Mesothelial cell of epicardium (in vitro differentiated cells): ENCODE measurements around the gene DDN. TPM values are rescaled to one million over a fixed set of nuclear protein-coding genes. Genes with fewer than 3 reads are reported as not detected.

Experiments used
- DNase-seq, 2 experiments: peaks; one replicate each; pipeline ENCODE4 v3.0.0; 2021; ENCODE audit warnings: low spot score in 2 of 2; ENCODE audit not compliant: unreplicated experiment in 2 of 2
- H3K27ac Mint-ChIP-seq: 2 replicates; pipeline ENCODE4 v1.8.0; 2021; ENCODE audit warnings: mixed read lengths
- H3K27me3 Mint-ChIP-seq: 2 replicates; pipeline ENCODE4 v1.8.0; 2021; ENCODE audit warnings: low read depth, mixed read lengths
- H3K36me3 Mint-ChIP-seq: 2 replicates; pipeline ENCODE4 v1.8.0; 2021; ENCODE audit warnings: mixed read lengths
- H3K4me1 Mint-ChIP-seq: 2 replicates; pipeline ENCODE4 v1.8.0; 2021; ENCODE audit warnings: mixed read lengths
- H3K4me3 Mint-ChIP-seq: 2 replicates; pipeline ENCODE4 v1.8.0; 2021; ENCODE audit warnings: mild to moderate bottlenecking, moderate library complexity, mixed read lengths
- H3K9me3 Mint-ChIP-seq: 2 replicates; pipeline ENCODE4 v1.8.0; 2021; ENCODE audit warnings: mixed read lengths
- total RNA-seq: library from RNA; stranded (reverse); gene quantifications from 3 replicates; pipeline ENCODE4 v1.2.1, GENCODE V29; 2021
- TF ChIP-seq, protein P1 (sequence below): fragments of 200-600 bp; sonication (generic); IDR thresholded peaks from one replicate; pipeline ENCODE4 v1.5.0; 2021; ENCODE audit warnings: antibody characterized with exemption; ENCODE audit not compliant: unreplicated experiment

Gene DDN
- total RNA-seq, 1 donor from 2014 or later: 0.36 TPM

DNA sequence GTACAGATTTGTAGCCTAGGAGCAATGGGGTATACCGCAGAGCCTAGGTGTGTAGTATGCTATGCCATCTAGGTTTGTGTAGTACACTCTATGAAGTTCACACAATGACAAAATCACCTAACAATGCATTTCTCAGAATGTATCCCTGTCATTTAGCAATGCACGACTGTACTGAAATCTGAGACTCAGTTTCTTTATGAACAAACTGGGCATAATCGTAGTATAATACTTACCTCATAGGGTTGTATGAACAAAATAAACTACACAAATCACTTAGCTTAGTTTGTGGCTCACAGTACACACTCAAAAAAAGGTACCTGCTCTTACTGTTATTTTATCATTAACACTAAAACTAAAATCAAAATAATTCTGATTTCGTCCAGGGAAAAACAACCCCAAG, 26.3 kb upstream of the DDN start:
- no peak overlapping the region for H3K4me3 Mint-ChIP-seq
- TF ChIP-seq, protein P1, sequence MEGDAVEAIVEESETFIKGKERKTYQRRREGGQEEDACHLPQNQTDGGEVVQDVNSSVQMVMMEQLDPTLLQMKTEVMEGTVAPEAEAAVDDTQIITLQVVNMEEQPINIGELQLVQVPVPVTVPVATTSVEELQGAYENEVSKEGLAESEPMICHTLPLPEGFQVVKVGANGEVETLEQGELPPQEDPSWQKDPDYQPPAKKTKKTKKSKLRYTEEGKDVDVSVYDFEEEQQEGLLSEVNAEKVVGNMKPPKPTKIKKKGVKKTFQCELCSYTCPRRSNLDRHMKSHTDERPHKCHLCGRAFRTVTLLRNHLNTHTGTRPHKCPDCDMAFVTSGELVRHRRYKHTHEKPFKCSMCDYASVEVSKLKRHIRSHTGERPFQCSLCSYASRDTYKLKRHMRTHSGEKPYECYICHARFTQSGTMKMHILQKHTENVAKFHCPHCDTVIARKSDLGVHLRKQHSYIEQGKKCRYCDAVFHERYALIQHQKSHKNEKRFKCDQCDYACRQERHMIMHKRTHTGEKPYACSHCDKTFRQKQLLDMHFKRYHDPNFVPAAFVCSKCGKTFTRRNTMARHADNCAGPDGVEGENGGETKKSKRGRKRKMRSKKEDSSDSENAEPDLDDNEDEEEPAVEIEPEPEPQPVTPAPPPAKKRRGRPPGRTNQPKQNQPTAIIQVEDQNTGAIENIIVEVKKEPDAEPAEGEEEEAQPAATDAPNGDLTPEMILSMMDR: no peak
- DNase-seq: no peak
- peaks cover 32% of the 10 kb centered on the region for H3K36me3 Mint-ChIP-seq
- no peaks in the 10 kb centered on the region for H3K27me3 Mint-ChIP-seq
- no peaks in the 10 kb centered on the region for H3K4me1 Mint-ChIP-seq
- H3K27ac Mint-ChIP-seq: no peak overlapping the region
- H3K9me3 Mint-ChIP-seq: no peaks in the 10 kb centered on the region

DNA sequence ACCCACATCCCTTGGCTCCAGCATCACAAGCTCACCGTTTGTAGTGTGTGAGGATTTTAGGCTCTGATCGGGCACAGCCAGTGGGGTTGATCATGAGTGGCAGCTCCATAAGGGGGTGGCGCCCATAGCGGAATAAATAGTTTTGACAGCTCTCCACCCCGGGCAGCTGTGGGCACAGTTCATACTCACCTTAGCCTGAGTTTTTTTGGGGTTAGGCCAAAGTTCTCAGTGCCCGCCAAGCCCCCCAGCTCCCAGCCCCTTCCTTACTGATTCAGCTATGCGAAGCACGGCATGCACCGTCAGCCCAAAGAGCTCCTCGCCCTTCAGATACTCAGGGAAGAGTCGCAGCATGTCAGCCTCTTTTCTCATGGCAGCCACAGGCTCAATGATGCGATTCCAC, 25.4 kb upstream of the DDN start:
- TF ChIP-seq, protein P1: no peak
- Mint-ChIP-seq H3K9me3 (no peaks in the 10 kb centered on the region), H3K4me1 (peaks cover 4% of the 10 kb centered on the region), H3K27ac (no peak overlapping the region), H3K36me3 (peaks cover 29% of the 10 kb centered on the region), H3K27me3 (no peaks in the 10 kb centered on the region), H3K4me3 (no peak overlapping the region)
- no peak for DNase-seq

DNA sequence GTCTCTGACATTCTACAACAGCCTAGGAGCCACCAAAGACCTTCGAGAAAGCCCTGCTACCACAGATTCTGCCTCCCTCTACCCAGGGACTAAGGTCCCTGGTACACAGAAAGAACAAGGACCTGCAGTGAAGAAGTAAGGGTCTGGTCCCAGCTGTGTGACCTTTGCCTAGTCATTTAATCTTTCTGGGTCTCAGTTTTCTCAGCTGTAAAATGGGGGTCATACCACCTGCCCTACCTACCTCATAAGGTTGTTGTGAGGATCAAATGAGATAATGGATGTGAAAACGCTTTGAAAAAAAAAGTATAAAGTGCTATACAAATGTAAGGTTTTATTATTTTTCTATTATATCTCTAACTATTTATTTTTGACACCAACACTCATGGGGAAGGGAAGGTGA, 24.6 kb upstream of the DDN start:
- peaks cover 29% of the 10 kb centered on the region for H3K36me3 Mint-ChIP-seq
- peaks cover 10% of the 10 kb centered on the region for H3K4me1 Mint-ChIP-seq
- TF ChIP-seq, protein P1: no peak
- no peak for DNase-seq
- H3K27me3 Mint-ChIP-seq: no peaks in the 10 kb centered on the region
- no peak overlapping the region for H3K27ac Mint-ChIP-seq
- no peak overlapping the region for H3K4me3 Mint-ChIP-seq
- H3K9me3 Mint-ChIP-seq: no peaks in the 10 kb centered on the region

DNA sequence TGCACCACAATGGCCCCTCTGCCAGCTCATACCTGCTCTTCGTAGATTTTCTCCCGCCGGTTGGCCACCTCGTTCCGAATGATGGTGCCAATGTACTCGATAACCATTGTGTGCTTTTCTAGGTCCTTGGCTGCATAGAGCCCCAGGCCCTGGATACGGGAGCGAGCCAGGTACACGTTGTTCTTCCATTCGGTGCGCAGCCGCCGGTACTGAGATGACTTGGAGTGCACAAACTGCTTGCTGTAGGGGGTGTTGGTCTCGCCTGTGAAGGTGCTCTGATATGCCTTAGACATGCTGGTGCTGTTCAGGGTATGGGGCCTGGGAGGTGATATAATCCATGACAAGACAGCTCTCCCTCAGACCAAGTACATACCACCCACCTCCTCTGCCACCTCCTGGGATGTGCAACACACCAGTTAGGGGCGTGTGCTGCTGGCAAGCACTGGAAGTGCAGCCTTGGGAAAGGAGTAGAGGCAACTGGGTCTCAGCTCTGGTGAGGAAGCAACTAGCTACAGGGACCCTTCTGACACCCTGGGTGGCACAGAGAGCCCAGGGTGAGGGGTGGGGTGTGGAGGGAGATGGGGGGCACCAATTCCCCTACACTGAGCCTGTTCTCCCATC, 23.5 kb upstream of the DDN start:
- Mint-ChIP-seq H3K4me3 (no peak overlapping the region), H3K27ac (no peak overlapping the region), H3K4me1 (peaks cover 15% of the 10 kb centered on the region), H3K36me3 (peaks cover 23% of the 10 kb centered on the region), H3K9me3 (no peaks in the 10 kb centered on the region), H3K27me3 (no peaks in the 10 kb centered on the region)
- TF ChIP-seq, protein P1: no peak
- DNase-seq: no peak

DNA sequence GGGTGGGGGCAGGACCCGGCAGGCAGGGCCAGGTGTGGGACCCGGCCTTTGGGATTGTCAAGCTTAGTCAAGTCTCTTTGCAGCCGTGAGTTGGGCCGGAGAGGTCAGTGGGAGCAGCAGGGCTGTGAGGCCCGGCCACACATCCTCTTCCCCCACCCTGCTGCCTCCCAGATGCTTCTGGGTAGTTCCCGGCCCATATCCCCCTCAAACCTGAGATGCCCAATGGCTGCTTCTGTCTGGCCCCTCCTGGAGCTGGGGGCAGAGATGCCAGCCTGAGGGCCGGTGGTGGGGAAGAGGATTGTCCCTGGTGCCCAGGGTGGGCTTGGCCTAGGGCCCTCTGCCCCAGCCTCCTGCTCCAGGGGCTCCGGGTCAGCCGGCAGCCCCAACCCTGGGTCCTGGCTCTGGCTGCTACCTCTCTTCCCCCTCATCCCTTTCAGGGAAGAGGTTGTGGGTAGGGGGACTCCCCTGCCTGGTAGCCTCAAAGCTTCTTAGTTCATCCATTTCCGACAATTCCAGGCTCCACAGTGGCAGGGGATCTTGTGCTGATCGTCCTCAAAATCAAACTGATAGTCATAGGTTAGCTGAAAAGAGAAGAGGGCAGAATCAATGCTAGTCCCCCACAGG, 22.2 kb upstream of the DDN start:
- DNase-seq: no peak
- Mint-ChIP-seq H3K27me3 (no peaks in the 10 kb centered on the region), H3K9me3 (no peaks in the 10 kb centered on the region), H3K4me1 (peaks cover 22% of the 10 kb centered on the region), H3K27ac (no peak overlapping the region), H3K4me3 (no peak overlapping the region), H3K36me3 (peaks cover 22% of the 10 kb centered on the region)
- TF ChIP-seq, protein P1: no peak
